Cardiac fibroblast (primary cell): Measurements from ENCODE around the gene ITGA4.

Experiments
- DNase-seq, 2 donors: peaks; one replicate each; pipeline versions ENCODE4 v3.0.0 to v3.0.0-alpha.2; 2010; ENCODE audit warnings: low read depth in 2 of 2
- H3K4me3 ChIP-seq, 2 donors: replicated peaks in 1 of 2; 1 replicate in 1 of 2; 2 replicates in 1 of 2; pipeline ENCODE4 v1.5.1; 2011; ENCODE audit warnings: low read depth in 2 of 2, low read length in 2 of 2, mild to moderate bottlenecking in 2 of 2, moderate library complexity in 1 of 2
- CTCF ChIP-seq: IDR thresholded peaks from one replicate; pipeline ENCODE4 v1.5.1; 2011; ENCODE audit warnings: low read depth, mild to moderate bottlenecking, low read length, inconsistent platforms

Gene ITGA4

DNA sequence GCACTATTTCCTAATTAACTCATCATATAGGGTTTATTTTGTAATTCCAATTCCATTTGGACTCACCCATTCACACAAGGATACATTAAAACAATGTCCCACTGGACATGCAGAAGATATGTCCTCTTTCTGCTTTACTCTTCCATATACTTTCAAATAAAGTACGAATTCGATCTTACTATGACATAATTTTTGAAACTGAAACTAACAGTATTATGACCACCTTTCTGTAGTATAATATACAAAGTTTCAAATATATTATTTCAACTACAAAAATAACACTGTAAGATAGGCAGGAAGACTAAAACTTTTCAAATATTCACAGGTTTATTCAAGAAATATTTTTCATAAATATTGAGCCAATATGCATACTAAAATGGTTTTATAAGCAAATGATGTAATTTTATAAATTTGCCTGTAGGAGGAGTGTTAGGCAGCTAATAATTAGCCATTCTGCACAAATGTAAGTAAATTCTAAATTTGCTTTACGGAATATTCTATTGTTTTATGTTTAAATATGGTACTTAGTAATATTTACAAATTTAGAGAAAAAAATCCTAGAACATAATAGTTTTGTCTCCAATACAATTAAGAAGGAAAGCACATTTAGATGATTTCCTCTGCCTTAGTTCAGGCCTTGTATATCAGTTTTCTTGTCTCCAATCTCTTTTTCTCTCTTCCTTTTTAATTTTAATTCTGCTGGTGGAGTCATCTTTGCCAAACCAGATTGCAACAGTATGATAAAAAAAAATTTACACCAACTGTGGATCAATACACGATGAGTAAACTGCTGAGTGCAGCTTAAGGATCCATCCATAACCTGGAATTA, 113.9 kb downstream of the ITGA4 start:
- TF ChIP-seq CTCF = peak; percentile 26
- DNase-seq = peak; percentile 24 to 29
- H3K4me3 ChIP-seq = no peak overlapping the region

- TF ChIP-seq CTCF = peak; percentile 51
- no peak overlapping the region for H3K4me3 ChIP-seq
- peak; percentile 52 to 60 for DNase-seq
Measured at GRCh38 chr2:181573140-181573736, 116.1 kb downstream of the ITGA4 start.

DNA sequence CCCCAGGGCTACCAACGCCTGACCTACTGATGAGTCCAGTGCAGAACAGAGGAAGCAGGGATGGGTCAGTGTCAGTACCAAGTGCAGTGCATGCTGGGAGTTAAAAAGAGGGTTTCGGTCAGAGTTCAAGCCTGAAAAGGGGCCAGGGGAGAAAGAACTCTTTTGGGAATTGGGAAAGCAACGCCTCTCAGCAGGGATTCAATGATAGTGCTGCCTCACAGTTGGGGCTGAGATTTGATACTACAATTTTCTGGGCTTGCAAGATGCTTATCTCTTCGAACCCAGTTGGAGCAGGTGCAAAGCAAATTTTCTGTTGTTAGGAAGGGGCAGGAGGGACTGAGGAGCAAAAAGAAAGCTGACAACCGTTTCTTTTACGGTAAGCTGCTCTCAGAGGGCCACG, 117.1 kb downstream of the ITGA4 start:
- no peak overlapping the region for H3K4me3 ChIP-seq
- no peak for TF ChIP-seq CTCF
- DNase-seq = no peak

DNA sequence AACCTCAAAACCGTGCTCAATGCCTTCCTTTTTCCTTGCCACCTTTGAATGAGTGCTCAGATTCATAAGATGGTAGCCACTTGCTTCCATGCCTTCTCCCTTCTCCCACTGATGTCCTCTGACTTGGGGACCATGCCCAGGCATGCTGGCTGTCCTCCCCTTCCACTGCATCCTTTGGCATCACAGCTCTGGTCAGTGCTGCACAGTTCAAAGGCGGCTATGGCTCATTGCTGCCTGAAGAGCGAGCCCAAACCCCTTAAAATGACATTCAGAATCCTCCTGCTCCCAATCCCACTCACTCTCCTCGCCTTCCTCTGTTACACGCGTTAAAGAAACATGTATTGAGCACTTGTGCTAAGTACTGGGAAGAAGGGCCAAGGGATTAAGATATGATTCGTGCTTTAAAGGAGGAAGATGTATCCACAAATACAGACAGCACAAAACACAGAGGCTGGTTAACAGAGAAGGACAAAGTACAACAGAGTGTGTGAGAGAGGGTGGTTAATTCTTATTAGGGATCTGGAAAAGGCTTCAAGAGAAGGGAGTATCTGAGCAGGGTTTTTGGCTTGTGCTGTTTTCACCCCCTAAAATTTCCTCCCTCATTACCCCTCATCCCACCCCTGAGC, 118.0 kb downstream of the ITGA4 start:
- DNase-seq = no peak
- TF ChIP-seq CTCF = no peak

DNA sequence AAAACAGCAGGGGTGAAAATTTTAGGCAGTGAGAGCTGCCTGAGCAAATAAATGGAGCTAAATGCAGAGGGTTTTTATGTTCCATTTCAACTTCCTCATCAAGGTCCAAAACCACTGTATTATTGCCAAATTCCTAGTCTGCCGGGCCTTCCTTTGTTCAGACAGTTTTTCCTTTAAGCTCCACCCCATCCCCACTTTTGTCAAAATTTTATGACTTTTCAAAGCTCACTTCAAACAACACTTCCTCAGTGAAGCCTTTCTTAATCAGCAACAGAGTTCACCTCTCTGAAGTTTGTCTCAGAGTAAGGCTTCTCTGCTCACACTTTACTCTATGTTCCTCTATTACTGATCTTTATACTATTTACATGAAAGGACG, 118.5 kb downstream of the ITGA4 start:
- no peak overlapping the region for H3K4me3 ChIP-seq
- no peak for DNase-seq
- no peak for TF ChIP-seq CTCF

More for the DNA sequence above, 118.0 kb downstream of the ITGA4 start:
- H3K4me3 ChIP-seq = no peak overlapping the region

DNA sequence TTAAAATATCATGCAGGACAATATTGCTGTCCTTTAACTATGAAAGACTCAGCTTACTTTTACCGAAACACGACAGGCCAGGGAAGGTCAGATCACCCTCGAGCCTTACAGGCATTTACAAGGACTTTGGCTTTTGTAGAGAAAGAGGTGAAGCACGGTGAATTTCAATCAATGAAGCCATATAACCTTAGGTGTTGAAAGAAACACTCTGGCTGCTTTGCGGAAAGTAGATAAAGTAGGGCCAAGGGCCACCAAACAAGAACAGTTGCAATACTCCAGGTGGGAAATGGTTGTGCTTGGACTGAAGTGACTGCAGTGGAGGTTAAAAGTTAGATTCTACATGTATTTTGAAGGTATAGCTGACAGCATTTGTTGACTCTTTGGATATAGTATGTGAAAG, 119.2 kb downstream of the ITGA4 start:
- TF ChIP-seq CTCF = no peak
- DNase-seq = no peak
- H3K4me3 ChIP-seq = no peak overlapping the region
